GM19397 (cell line): ENCODE measurements around the gene CD200.
"Not testable (repeated sequence)": the region's sequence is repeated elsewhere in the genome, so short reads cannot be mapped to it uniquely, and the experiment has no call there.

ENCODE experiments used
- ATAC-seq: cut with Tn5 transposase; IDR thresholded peaks from one replicate; pipeline ENCODE4 v1.9.1; 2021; ENCODE audit warnings: mild to moderate bottlenecking, moderate library complexity; ENCODE audit not compliant: unreplicated experiment

Gene CD200

DNA sequence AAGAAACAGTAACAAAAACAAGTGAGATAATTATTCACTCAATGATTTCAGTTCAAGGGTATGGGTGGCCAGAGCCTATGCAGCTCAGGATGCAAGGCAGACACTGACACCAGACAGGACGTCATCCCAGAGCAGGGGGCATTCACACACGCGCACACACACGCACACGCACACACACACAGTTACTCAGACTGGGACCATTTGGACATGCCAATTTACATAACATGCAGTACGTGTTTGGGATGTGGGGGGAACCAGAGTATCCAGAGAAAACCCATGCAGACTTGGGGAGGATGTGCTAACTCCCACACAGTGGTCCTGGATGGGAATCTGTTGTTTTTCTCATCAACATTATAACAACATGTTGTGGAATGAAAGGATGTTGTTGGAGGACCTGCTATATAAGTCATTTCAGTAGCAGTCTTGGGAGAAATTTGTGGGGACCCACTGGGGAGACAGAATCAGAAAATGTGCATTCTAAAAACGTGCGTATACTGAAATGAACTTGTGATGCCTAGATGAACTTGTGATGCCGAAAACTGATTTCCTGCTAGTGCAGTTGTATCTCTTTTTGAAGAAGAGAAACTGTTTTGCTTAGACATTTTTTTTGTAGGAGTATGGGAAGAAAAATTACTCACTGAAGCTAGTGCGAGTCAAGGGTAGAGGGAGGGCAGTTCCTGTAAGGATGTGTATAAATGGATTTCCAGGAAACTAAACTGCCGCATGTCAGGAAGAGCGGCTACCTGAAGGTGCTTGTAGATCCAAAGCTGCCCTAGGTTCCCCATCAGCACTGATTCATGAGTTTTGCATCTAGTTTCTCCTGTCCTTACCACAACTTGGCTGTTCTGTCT lies 25.2 kb downstream of the CD200 start:
- no peak for ATAC-seq

GRCh38 chr3:112360561-112360960 lies 27.6 kb downstream of the CD200 start:
- no peak for ATAC-seq

DNA sequence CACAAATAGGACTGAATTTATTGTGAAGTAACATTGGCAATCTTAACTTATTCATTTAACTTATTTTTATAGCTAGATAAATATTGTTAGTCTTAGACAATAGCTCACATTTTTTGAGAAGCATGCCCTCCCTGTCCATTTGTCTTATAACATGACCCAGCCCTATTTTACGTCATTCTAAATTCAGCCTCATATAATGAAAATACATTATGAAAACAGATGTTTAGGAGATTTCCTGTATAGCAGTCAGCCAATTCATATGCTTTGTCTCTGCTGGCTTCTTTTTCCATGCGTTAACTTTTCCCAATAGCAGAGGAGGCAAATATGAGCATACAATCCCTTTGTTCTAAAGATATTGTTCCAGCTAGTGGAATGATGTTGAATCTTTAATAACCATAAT lies 29.3 kb downstream of the CD200 start:
- ATAC-seq = no peak

DNA sequence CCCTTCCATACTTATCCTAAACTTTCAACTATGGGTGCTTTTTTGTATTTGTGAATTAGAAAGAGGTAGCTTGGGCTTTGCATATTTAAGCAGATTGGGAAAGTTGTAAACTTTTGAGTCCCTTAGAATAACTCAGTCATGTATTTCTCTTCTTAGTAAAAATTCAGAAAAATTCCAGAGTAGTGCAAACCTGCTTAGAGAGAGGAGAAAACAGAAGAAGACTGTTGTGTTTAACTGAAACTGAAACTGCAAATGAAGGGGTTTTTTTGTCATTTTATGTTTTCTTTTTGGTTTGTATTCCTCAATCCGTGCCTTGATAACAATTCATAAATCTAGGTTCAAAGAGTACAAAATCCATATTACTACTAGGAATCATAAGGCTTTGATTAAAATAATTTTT lies 31.3 kb downstream of the CD200 start:
- ATAC-seq = no peak

- ATAC-seq = no peak
Measured at GRCh38 chr3:112365035-112365434, 32.1 kb downstream of the CD200 start.

GRCh38 chr3:112365636-112366035 lies 32.7 kb downstream of the CD200 start:
- no peak for ATAC-seq

GRCh38 chr3:112366522-112366921 lies 33.6 kb downstream of the CD200 start:
- ATAC-seq = no peak

DNA sequence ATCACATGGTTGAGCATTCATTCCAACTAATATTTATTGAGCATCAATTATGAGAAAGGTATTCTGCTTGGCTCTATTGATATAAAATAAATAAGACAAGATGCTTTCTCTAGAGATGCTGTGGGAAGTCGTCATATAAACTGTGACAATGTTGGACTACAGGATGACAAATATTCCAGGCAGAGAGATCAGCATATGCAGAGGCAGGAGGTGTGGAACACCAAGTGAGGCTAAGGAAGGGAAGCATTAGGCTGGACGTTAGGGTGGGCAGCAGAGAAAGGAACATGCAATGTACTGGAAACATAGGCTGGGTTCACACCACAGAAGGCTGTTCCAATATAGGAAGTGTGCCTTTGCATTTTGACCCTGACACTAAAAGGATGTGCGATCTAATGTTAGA lies 38.6 kb downstream of the CD200 start:
- ATAC-seq = no peak

GRCh38 chr3:112372396-112372795 lies 39.4 kb downstream of the CD200 start:
- ATAC-seq = no peak

DNA sequence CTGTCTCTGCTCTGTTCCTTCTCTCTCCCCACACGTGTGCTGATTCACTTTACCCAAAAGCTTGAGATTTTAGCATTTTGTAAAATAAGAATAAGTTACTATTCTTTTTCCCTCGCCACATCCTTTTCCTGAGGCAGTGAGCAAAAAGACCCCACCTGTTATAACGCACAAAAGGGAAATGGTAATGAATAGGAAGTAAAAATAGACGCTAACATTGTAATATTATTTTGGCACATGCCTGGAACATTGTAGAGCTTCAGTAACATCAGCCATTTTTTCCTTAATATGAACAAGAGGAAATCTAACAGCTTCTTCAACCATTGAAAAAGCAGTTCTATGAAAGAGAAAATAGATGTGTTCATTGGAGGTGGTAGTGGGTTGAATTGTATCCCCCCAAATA lies 40.5 kb downstream of the CD200 start:
- ATAC-seq = no peak

GRCh38 chr3:112373924-112374323 lies 41.0 kb downstream of the CD200 start:
- ATAC-seq = no peak

- ATAC-seq = no peak
Measured at GRCh38 chr3:112374333-112374734, 41.4 kb downstream of the CD200 start.

DNA sequence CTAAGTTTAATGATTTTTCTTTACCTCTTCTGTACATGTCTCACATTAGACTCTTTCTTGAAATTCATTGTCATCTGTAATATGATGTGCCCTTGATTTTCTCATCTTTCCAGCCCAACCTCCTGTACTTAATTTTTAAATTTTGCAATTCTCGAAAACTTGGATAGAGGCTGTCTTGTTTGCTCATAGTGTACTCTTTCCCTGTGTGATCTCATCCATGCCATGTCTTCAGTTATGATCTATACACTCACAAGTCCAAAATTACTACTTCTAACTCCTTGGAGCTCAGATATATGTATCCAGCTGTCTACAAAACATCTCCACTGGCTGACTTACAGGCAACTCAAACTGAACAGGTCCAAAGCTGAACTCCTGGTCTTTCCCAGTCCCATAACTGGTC lies 42.2 kb downstream of the CD200 start:
- ATAC-seq = no peak

- ATAC-seq = no peak
Measured at GRCh38 chr3:112376241-112376911, 43.4 kb downstream of the CD200 start.

GRCh38 chr3:112376992-112377391 lies 44.0 kb downstream of the CD200 start:
- no peak for ATAC-seq

DNA sequence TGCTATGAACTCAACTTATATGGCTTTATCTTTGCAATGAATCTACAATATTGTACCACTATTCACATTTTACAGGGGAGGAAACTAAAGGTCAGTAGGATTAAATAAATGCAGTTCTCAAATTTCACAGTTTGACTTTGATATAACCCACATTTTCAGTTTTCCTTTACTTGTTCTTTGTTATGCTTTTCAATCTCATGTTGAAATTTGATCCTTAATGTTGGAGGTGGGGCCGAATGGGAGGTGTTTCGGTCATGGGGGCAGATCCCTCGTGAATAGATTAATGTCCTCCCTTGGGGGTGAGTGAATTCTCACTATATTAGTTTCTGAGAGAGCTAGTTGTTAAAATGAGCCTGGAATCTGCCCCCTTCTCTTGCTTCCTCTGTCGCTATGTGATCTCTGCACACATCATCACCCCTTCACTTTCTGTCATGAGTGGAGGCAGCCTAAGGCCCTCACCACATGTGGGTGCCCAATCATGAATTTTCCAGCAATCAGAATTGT lies 44.7 kb downstream of the CD200 start:
- no peak for ATAC-seq

DNA sequence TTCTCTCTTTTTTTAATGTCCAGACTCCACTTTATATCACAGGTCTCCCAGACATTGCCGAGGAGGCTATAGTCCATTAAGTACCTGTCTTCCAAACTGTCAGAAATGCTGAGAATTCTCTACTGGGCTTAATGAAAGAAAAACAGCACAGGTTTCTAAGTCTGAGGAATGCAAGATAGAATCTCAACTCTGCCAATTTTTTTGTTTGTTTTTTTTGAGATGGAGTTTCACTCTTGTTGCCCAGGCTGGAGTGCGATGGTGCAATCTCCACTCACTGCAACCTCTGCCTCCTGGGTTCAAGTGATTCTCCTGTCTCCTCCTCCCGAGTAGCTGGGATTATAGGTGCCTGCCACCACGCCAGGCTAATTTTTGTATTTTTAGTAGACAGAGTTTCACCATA lies 45.4 kb downstream of the CD200 start:
- not testable (repeated sequence) for ATAC-seq

GRCh38 chr3:112379020-112379690 lies 46.2 kb downstream of the CD200 start:
- ATAC-seq = no peak

DNA sequence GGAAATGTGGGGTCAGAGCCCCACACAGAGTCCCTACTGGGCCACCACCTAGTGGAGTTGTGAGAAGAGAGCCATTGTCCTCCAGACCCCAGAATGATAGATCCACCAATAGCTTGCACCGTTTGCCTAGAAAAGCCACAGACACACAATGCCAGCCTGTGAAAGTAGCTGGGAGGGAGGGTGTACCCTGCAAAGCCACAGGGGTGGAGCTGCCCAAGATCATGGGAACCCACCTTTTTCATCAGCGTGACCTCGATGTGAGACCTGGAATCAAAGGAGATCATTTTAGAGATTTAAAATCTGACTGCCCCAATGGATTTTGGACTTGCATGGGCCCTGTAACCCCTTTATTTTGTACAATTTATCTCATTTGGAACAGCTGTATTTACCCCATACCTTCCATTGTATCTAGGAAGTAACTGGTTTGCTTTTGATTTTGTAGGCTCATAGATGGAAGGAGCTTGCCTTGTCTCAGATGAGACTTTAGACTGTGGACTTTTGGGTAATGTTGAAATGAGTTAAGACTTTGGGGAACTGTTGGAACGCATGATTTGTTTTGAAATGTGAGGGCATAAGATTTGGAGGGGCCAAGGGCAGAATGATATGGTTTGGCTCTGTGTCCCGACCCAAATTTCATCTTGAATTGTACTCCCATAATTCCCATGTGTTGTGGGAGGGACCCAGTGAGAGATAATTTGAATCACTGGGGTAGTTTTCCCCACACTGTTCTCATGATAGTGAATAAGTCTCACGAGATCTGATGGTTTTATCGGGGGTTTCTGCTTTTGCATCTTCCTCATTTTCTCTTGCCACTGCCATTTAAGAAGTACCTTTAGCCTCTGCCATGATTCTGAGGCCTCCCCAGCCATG lies 49.0 kb downstream of the CD200 start:
- no peak for ATAC-seq

DNA sequence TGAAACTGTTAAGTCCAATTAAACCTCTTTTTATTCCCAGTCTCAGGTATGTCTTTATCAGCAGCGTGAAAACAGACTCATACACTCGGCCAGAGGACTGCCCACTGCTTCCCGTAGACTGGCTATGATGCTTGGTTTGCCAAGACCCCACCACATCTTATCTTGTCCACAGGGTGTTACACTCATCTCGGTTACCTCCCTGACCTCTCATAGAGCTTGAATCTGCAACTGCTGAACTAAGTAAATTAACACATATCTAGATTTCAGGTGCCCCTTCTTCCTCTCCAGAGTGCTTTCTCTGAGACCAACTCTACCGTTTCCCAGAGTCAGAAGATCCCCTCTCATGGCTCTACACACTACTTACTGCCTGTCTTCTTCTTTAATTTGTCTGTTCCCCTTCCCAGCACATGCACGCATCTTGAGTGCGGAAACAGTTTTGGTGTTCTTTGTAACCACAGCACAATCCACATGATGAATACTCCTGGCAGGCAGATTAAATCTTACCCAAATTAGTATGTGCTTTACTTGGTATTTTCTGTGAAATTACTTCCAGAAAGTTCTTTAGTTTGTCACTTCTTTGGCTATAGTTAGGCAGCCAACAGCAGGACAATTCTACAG lies 49.7 kb downstream of the CD200 start:
- ATAC-seq = no peak
